WERI-Rb-1 (cell line): ENCODE results near the gene RIMS1.

Experiments
- DNase-seq: peaks from one replicate; pipeline ENCODE4 v3.0.0-alpha.2; 2020
- H3K27ac ChIP-seq: fragments of 250-450 bp; sonication (Bioruptor Pico); 2 replicates; pipeline ENCODE4 v1.5.1; 2020; ENCODE audit warnings: mild to moderate bottlenecking, moderate library complexity
- H3K27me3 ChIP-seq: fragments of 250-450 bp; sonication (Bioruptor Pico); 2 replicates; pipeline ENCODE4 v1.5.1; 2021; ENCODE audit warnings: mild to moderate bottlenecking, low read depth, moderate library complexity; ENCODE audit not compliant: insufficient read depth, severe bottlenecking
- H3K36me3 ChIP-seq: fragments of 250-450 bp; sonication (Bioruptor Pico); 2 replicates; pipeline ENCODE4 v1.5.1; 2020; ENCODE audit warnings: mild to moderate bottlenecking, moderate library complexity
- H3K4me3 ChIP-seq: 2 replicates; pipeline ENCODE4 v1.5.1; 2011; ENCODE audit warnings: low read depth, mild to moderate bottlenecking, control low read depth, low read length
- H3K9me3 ChIP-seq: fragments of 250-450 bp; sonication (Bioruptor Pico); 2 replicates; pipeline ENCODE4 v1.5.1; 2021; ENCODE audit warnings: mild to moderate bottlenecking, moderate library complexity; ENCODE audit not compliant: severe bottlenecking
- CTCF ChIP-seq: IDR thresholded peaks from 2 replicates; pipeline ENCODE4 v1.5.1; 2011; ENCODE audit warnings: low read depth, mild to moderate bottlenecking, control low read depth, inconsistent platforms, low read length

RIMS1 gene

DNA sequence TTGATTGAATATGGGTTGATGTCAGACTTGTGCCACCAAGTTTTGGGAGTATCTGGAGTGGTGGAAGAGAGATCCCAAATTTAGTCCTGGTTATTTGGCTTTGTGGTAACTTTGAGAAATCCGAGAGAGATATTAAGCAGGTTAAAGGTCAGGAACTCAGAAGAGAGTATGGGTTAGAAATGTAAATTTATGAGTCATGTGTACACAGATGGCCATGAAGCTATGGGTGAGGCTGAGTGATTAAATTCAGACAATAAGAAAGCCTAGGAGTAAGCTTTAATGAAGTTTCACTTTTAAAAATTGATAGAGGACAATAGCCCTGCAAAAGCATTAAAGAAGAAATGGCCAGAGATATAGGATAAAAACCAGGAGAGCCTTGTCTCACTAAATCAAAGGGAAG lies 14.3 kb downstream of the RIMS1 start:
- Histone ChIP-seq H3K27ac (no peak overlapping the region), H3K27me3 (no peaks in the 10 kb centered on the region), H3K36me3 (no peaks in the 10 kb centered on the region), H3K9me3 (no peaks in the 10 kb centered on the region), H3K4me3 (no peak overlapping the region)
- no peak for TF ChIP-seq CTCF
- DNase-seq = no peak

DNA sequence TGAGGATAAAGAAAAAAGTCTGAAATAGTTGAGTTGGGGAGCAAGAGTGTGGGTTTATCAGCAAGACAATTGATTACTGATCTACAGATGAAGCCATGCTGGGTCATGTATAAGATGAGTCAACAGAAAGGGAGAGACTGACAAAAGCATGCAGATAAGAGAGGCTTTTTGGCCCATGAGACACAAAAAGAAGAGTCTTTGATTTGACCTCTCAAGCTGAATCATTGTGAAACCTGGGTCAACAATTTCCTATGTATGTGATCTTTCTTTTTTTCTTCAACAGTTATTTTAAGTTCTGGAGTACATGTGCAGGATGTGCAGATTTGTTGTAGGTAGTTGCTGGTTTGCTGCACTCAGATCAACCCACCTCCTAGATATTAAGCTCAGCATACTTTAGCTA lies 15.9 kb downstream of the RIMS1 start:
- no peak for TF ChIP-seq CTCF
- no peak overlapping the region for H3K4me3 ChIP-seq
- H3K27ac ChIP-seq = no peak overlapping the region
- no peaks in the 10 kb centered on the region for H3K9me3 ChIP-seq
- no peaks in the 10 kb centered on the region for H3K27me3 ChIP-seq
- DNase-seq = no peak
- no peaks in the 10 kb centered on the region for H3K36me3 ChIP-seq

DNA sequence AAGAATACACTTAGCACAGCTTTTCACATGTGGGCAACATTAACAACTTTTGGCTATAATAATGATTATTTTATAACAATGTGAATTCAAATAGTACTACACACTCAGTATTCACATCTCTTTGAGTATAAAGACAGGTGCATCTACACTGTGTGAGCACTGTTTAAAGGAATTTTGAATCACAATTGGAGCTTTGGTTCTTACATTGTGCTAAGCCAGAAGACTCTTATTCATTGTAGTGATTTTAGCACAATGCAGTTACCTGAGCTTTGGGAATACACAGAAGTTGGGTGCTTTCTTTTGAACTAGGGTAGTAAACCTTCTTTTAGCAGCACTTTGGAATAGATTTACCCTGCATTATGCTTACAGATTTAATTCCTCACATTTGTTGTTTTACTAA lies 20.5 kb downstream of the RIMS1 start:
- no peak for TF ChIP-seq CTCF
- Histone ChIP-seq H3K9me3 (no peaks in the 10 kb centered on the region), H3K27ac (no peak overlapping the region), H3K36me3 (no peaks in the 10 kb centered on the region), H3K27me3 (no peaks in the 10 kb centered on the region), H3K4me3 (no peak overlapping the region)
- no peak for DNase-seq

GRCh38 chr6:71908162-71908765 lies 21.9 kb downstream of the RIMS1 start:
- H3K36me3 ChIP-seq = no peaks in the 10 kb centered on the region
- DNase-seq = no peak
- TF ChIP-seq CTCF = no peak

DNA sequence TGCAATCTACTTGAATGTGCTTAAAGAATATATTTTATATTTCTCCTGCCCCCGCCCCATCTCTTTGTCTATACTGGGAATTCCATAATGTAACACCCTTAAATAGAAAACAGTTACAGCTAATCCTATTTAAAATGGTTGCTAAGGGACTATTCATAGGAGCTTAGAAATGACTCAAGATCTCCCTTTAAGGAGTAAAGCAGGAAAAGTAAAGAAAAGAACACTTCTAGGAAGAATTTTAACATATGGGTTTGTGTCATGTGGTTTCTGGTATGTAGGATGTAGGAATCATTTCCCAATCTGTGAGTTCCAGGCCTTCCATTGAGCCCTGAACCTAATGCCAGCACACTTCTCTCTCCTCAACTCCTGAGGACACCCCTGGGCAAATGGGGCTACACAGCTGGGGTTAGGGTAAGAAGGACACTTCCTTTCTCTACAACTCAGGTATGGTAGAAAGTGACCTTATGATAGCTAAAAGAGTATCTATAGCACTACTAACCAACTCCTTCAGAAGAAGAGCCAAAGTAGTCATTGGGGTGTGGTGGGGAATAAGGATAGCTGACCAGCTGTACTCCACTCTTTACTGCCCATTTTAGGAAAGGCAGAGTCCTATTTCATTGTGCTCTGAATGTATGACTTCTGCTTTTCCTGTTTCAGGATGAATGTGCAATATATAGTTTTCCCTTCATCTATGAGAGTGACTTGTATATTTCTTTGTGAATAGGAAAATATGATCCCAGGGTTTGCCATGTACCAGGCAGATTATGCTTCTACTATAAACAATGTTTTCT lies 27.3 kb downstream of the RIMS1 start:
- H3K27ac ChIP-seq = no peak overlapping the region
- H3K36me3 ChIP-seq = no peaks in the 10 kb centered on the region
- no peaks in the 10 kb centered on the region for H3K27me3 ChIP-seq
- no peak for TF ChIP-seq CTCF
- H3K4me3 ChIP-seq = no peak overlapping the region
- H3K9me3 ChIP-seq = no peaks in the 10 kb centered on the region
- DNase-seq = no peak

More at GRCh38 chr6:71908162-71908765, 21.9 kb downstream of the RIMS1 start:
- Histone ChIP-seq H3K27me3 (no peaks in the 10 kb centered on the region), H3K9me3 (no peaks in the 10 kb centered on the region), H3K27ac (no peak overlapping the region), H3K4me3 (no peak overlapping the region)

DNA sequence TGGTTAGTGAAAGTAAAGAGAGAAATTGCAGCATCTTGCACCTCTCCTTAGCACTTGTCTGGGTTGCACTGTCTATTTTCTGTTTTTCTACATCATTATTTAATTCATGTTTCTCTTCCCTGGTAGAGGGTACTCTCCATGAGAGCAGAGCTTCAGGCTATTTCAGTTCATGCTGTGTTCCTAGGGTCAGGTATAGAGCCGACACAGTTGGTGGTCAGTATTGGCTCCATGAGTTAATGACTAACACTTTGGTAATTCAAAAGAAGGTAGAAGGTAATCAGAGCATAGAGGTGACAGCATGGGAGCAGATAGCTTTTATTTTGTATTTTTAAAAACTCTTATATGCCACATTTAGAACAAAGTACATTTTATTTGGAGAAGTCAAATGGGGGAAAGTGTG lies 42.7 kb downstream of the RIMS1 start:
- no peak for DNase-seq
- Histone ChIP-seq H3K36me3 (no peaks in the 10 kb centered on the region), H3K9me3 (no peaks in the 10 kb centered on the region), H3K27me3 (peaks cover 3% of the 10 kb centered on the region), H3K4me3 (no peak overlapping the region), H3K27ac (no peak overlapping the region)
- TF ChIP-seq CTCF = no peak
